ENCODE data around the gene ZNF730.

DNA sequence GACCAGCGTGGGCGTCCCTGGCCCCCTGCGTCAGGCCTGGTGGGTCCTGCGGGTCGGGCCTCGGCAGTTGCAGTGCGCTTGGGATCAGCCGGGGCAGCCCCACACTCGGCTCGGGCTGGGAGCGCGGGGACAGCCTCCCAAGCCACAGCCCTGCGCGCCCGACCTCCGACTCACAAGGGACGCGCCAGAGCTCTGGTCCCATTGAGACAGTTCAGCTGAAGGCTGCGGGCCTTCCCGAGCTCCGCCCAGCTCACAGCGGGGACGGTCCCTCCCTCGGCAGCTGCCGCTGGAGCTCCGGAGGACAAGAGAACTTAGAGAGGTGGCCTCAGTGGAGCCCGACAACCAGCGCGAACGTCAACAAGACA lies 45.7 kb upstream of the ZNF730 start:
- TF ChIP-seq FOXA1 (IDR thresholded peaks at IDR 0.05) = no peak
- TF ChIP-seq, protein P1, sequence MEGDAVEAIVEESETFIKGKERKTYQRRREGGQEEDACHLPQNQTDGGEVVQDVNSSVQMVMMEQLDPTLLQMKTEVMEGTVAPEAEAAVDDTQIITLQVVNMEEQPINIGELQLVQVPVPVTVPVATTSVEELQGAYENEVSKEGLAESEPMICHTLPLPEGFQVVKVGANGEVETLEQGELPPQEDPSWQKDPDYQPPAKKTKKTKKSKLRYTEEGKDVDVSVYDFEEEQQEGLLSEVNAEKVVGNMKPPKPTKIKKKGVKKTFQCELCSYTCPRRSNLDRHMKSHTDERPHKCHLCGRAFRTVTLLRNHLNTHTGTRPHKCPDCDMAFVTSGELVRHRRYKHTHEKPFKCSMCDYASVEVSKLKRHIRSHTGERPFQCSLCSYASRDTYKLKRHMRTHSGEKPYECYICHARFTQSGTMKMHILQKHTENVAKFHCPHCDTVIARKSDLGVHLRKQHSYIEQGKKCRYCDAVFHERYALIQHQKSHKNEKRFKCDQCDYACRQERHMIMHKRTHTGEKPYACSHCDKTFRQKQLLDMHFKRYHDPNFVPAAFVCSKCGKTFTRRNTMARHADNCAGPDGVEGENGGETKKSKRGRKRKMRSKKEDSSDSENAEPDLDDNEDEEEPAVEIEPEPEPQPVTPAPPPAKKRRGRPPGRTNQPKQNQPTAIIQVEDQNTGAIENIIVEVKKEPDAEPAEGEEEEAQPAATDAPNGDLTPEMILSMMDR (IDR thresholded peaks at IDR 0.05; ENCODE audit: low read depth, low read length, missing input control) = no peak
